GM12892 (cell line): ENCODE results near the gene CDK5R2.

Source experiments
- POLR2A ChIP-seq: IDR thresholded peaks from 2 replicates; pipeline ENCODE4 v1.6.1; 2011; ENCODE audit warnings: low read depth, low read length, control low read depth
- POLR2AphosphoS5 ChIP-seq: IDR thresholded peaks from 2 replicates; pipeline ENCODE4 v1.6.1; 2011; ENCODE audit warnings: low read depth, low read length, control low read depth

GRCh38 chr2:218985021-218985324 is 25.5 kb downstream of the CDK5R2 start, which contains the start of gene FEV:
- TF ChIP-seq POLR2A, result no peak
- TF ChIP-seq POLR2AphosphoS5, result no peak
